IPS-18c (cell line): ENCODE data around the gene UGT1A6.
"Not testable (repeated sequence)": the region's sequence is repeated elsewhere in the genome, so short reads cannot be mapped to it uniquely, and the experiment has no call there.

Source experiments
- H3K4me3 ChIP-seq: 2 replicates; pipeline ENCODE4 v1.7.0; 2013; ENCODE audit warnings: low read depth, mild to moderate bottlenecking, low read length, moderate library complexity; ENCODE audit not compliant: insufficient read depth
- H3K9me3 ChIP-seq: one replicate; pipeline ENCODE4 v1.6.1; 2013; ENCODE audit warnings: mild to moderate bottlenecking, low read length, moderate library complexity; ENCODE audit not compliant: control insufficient read depth, insufficient read depth

The UGT1A6 gene

DNA sequence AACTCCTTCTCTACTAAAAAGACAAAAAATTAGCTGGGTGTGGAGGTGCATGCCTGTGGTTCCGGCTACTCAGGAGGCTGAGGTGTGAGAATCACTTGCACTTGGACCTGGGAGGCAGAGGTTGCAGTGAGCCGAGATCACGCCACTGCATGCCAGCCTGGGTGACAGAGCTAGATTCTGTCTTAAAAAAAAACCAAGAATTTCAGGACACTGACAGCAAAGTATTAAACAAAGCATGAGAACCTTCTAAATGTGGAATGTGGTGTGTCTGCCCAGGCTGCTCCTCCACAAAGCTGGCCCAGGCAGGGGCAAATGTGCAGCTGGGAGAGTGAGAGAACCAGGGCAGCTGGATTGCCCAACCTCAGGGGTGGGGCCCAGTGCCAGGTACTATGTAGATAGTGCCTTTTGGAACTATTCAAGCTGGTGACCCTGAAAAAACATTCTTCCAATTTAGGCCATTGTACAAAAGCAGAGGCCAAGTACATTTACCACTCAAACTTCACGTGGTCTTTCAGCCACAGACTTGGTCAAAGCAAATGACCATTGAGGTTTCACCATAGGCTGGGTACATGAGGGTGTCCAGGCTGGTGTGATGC lies 13.3 kb downstream of the UGT1A6 start:
- Histone ChIP-seq H3K4me3 (no peak overlapping the region), H3K9me3 (no peaks in the 10 kb centered on the region)

DNA sequence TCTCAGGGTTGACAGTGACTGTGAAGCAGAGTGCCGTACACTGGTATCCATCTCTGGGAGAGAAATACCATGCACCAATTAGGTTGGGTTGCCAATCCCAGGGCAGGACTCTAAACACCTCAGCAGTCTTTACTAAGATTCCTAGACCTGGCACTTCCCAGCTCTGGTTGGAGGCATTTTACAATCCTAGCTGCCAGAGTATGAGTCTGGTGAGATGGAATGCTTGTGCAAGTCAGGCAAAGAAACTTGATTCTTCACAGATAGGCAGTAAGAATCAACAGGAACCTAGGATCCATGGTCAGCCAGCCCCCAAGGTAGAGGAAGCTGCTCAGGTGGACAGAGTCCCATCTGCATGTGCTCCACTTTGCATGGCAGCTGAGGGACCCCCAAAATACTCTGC lies 14.0 kb downstream of the UGT1A6 start:
- no peaks in the 10 kb centered on the region for H3K9me3 ChIP-seq
- H3K4me3 ChIP-seq = no peak overlapping the region

- H3K4me3 ChIP-seq = no peak overlapping the region
- peaks cover 2% of the 10 kb centered on the region for H3K9me3 ChIP-seq
Observed at GRCh38 chr2:233707940-233708644, 15.4 kb downstream of the UGT1A6 start.

GRCh38 chr2:233708942-233709341 lies 16.3 kb downstream of the UGT1A6 start:
- H3K9me3 ChIP-seq = peaks cover 2% of the 10 kb centered on the region
- H3K4me3 ChIP-seq = no peak overlapping the region

DNA sequence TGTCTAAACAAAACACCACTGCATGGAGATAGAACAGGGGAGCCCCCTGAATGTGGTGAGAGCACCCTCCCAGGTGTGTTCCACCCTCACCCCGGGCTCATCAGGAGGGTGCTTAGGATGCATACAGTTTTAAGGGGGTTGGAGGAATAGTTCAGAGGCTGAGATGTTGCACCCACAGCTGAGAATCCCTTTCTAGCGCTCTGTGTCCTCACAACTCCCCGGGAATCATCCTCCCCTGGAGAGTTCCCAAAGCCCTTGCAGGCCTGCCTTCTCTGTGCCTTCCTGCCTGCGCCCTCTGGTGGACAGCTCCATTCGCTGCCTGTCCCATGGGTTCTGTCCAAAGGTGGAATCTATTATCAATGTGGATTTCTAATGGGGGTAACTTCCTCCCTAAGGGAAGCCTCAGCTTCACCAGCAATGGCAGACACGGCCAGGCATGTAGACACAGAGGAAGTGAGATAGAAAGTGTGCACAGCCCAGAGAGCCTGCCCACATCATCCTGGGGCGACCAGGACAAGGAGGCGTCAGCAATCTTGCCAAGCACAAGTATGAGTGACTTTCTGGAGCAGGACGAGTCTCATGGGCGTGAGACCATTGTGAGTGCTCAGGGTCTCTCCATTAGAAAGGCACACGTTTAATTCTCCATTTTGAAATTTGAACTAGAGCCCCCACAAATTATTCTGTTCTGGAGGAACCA lies 18.8 kb downstream of the UGT1A6 start:
- Histone ChIP-seq H3K4me3 (no peak overlapping the region), H3K9me3 (peaks cover 2% of the 10 kb centered on the region)

DNA sequence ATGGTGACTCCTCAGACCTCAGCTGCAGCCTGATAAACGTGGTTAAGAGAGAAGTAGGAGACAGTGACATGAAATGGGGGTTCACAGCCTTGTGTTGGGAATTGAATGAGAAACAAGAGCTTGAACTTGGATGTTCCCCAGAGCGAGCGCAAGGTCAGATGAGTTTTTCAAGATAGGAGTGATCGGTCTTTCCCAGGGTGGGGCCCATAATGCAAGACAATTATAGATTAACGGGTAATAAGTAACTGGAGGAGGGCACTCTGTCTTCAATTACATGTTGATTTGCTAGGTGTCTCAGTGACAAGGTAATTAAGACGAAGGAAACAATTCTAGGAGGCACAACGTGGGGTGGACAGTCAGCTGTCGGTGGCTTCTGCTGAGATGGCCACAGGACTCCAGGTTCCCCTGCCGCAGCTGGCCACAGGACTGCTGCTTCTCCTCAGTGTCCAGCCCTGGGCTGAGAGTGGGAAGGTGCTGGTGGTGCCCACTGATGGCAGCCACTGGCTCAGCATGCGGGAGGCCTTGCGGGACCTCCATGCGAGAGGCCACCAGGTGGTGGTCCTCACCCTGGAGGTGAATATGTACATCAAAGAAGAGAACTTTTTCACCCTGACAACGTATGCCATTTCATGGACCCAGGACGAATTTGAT lies 20.0 kb downstream of the UGT1A6 start, which contains the start of gene UGT1A5:
TSS of gene UGT1A5 (plus strand) at position 297 of the 651 bp plus-strand sequence. CDS start at position 382, 85 bp downstream.
- Histone ChIP-seq H3K4me3 (no peak within 1 kb of the TSS), H3K9me3 (peaks cover 2% of the 10 kb centered on the region)

- peaks cover 2% of the 10 kb centered on the region for H3K9me3 ChIP-seq
- H3K4me3 ChIP-seq = no peak overlapping the region
Observed at GRCh38 chr2:233713262-233713615, 20.5 kb downstream of the UGT1A6 start.

DNA sequence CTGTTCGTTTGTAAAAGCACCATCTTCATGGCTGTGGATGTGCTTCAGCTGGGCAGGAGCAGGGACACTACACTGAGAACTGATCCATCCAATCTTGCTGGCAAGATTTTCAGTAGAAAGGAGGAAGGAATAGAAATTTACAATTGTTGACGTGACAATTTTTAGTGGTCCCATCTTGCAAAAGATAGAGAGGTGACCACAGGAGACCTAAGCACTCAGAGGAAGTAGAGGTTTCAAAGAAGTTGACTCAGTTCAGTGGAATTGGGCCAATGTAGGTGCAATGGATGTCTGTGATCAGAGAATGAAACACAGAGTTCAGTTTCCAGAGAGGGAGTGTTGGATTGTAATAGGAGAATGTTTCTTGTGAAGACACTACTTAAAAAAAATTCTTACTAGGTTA lies 21.4 kb downstream of the UGT1A6 start:
- Histone ChIP-seq H3K4me3 (no peak overlapping the region), H3K9me3 (peaks cover 2% of the 10 kb centered on the region)

- no peaks in the 10 kb centered on the region for H3K9me3 ChIP-seq
- no peak within 1 kb of the TSS for H3K4me3 ChIP-seq
Observed at GRCh38 chr2:233718552-233718951, 25.9 kb downstream of the UGT1A6 start, which contains the start of gene UGT1A4. TSS of gene UGT1A4 (plus strand) at chr2:233718736. CDS start at chr2:233718821, 85 bp downstream.

DNA sequence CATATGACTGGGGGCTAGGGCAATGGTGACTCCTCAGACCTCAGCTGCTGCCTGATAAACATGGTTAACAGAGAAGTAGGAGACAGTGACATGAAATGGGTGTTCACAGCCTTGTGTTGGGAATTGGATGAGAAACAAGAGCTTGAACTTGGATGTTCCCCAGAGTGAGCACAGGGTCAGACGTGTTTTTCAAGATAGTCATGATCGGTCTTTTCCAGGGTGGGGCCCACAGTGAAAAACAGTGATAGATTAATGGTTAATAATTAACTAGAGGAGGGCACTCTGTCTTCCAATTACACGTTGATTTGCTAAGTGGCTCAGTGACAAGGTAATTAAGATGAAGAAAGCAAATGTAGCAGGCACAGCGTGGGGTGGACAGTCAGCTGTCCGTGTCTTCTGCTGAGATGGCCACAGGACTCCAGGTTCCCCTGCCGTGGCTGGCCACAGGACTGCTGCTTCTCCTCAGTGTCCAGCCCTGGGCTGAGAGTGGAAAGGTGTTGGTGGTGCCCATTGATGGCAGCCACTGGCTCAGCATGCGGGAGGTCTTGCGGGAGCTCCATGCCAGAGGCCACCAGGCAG lies 36.1 kb downstream of the UGT1A6 start, which contains the start of gene UGT1A3:
TSS of gene UGT1A3 (plus strand) at position 320 of the 579 bp plus-strand sequence. CDS start at position 405, 85 bp downstream.
- no peak within 1 kb of the TSS for H3K4me3 ChIP-seq
- peaks cover 4% of the 10 kb centered on the region for H3K9me3 ChIP-seq

- not testable (repeated sequence) for H3K9me3 ChIP-seq, H3K4me3 ChIP-seq
Observed at GRCh38 chr2:233736868-233737653, 44.4 kb downstream of the UGT1A6 start.

DNA sequence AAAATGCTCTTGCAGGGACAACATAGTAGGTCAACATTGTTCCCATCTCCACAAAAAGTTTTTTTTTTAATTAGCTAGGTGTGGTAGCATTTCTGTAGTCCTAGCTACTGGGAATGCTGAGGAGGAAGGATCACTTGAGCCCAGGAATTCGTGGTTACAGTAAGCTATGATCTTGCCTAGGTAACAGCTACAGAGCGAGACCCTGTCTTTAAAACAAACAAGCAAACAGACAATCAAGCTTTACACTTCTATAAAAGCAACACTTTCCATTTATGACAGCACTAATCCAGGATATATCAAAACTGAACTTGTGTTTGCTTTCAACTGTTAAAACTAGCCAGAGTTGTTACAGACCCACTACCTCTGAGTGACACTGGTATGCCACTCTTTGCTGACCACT lies 48.2 kb downstream of the UGT1A6 start:
- Histone ChIP-seq H3K9me3 (peaks cover 2% of the 10 kb centered on the region), H3K4me3 (no peak overlapping the region)

DNA sequence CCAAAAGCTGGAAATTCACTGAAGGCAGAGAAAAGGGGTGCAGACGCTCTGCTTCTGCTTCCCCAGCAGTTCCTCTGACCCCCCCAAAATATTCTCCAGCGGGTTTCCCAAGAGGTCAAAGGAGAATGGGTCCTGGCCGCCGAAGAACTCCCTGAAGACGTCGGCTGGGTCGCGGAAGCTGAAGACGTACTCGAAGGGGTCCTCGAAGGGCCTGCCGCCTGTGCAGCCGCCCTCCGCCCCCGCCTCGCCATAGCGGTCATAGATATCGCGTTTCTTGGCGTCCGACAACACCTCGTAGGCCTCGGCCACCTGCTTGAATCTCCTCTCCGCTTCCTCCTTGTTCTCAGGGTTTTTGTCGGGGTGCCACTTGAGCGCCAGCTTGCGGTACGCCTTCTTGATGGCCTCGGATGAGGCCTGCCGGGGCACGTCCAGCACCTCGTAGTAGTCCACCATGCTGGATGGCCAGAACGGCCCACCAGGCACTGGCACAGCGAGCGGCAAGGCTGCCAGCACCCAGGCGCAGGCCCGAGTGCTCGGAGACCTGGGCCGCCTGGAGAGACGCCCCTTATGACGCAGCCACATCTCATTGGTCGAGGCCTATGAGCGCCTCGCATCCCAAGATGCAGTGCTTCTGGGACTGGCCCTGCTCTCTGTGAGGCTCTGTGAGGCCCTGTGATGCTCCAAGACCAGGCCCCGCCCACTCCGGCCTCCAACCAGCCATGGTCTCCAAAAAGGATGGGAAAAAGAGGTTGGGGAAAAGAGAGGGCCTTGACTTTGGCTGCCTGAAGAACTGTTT lies 51.0 kb downstream of the UGT1A6 start:
- H3K9me3 ChIP-seq = peaks cover 2% of the 10 kb centered on the region
- H3K4me3 ChIP-seq = no peak overlapping the region

DNA sequence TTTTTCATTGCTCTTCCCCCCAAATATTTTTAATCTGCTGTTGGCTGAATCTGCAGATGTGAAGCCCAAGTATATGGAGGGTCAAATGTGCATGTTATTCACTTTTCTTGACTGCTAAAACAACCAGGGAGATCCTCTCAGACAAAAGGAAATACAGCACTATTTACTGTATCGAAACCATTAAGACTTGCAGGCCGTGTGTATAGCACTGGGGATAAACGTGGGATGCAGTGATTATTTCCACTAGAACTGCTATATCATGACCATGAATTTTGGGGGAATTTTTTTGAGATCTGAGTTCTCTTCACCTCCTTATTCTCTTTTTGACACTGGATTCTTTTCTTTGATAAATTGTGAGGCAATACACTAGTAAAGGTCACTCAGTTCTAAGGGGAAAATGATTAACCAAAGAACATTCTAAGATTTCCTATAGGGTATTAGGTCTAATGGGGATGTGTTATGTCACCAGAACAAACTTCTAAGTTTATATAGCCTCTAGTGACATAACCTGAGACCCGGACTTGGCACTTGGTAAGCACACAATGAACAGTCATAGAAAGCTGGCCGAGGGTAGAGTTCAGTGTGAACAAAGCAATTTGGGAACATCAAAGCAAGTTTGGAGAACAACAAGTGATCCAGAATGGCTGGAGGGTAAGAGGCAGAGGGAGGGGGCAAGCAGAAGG lies 52.5 kb downstream of the UGT1A6 start:
- H3K9me3 ChIP-seq = peaks cover 2% of the 10 kb centered on the region
- no peak overlapping the region for H3K4me3 ChIP-seq

DNA sequence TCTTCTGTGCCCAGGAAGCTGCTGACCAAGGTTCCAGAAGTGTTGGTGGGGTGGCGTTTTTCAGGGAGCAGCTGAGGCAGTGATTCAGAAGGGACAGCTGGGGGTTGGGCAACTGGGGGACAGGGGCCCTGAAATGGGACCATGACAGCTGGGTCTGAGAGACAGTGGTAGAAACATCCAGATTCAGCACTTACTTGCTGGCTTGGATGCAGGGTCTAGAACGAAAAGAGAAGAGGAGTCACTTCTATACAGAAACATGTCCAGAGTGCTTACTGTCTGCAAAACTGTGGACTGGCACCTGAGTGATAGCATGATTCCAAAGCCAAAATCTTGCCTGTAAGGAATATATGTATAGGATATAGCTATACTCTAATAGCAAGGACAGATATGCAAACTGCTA lies 53.1 kb downstream of the UGT1A6 start:
- not testable (repeated sequence) for H3K9me3 ChIP-seq, H3K4me3 ChIP-seq
